HepG2 (cell line): ENCODE measurements around the gene LRRC8D. TPM values are rescaled to one million over a fixed set of nuclear protein-coding genes. Genes with fewer than 3 reads are reported as not detected.

Experiments
- FUBP1 ChIP-seq: sonication (generic); formaldehyde crosslinking; IDR thresholded peaks from 2 replicates; pipeline ENCODE4 v1.5.1; 2020; ENCODE audit warnings: missing genetic modification reagents, mild to moderate bottlenecking, borderline replicate concordance
- KLF15 ChIP-seq: sonication (generic); formaldehyde crosslinking; IDR thresholded peaks from 2 replicates; pipeline ENCODE4 v1.8.1; 2023; ENCODE audit warnings: borderline replicate concordance, mild to moderate bottlenecking, inconsistent platforms, missing genetic modification reagents, mixed read lengths
- MAX ChIP-seq: IDR thresholded peaks from 2 replicates; pipeline ENCODE4 v1.6.1; 2012; ENCODE audit warnings: inconsistent platforms
- MLX ChIP-seq: IDR thresholded peaks from 2 replicates; pipeline ENCODE4 v1.6.1; 2016
- NCOA2 ChIP-seq: sonication (generic); formaldehyde crosslinking; IDR thresholded peaks from 2 replicates; pipeline ENCODE4 v1.8.0; 2022; ENCODE audit warnings: inconsistent platforms
- NONO ChIP-seq, 2 experiments: fragments of 450-650 bp in 1 of 2; sonication (generic) in 1 of 2; formaldehyde crosslinking in 1 of 2; IDR thresholded peaks in 1 of 2; conservative IDR thresholded peaks in 1 of 2; 2 replicates each; pipeline versions ENCODE4 v1.6.1 to v1.8.0; 2017 to 2022; ENCODE audit warnings: mild to moderate bottlenecking in 1 of 2, missing genetic modification reagents in 1 of 2, moderate library complexity in 1 of 2
- REPIN1 ChIP-seq: sonication (generic); formaldehyde crosslinking; IDR thresholded peaks from 2 replicates; pipeline ENCODE4 v1.8.0; 2022; ENCODE audit warnings: missing genetic modification reagents, low read depth, mild to moderate bottlenecking, borderline replicate concordance
- SKIL ChIP-seq: sonication (generic); formaldehyde crosslinking; IDR thresholded peaks from 2 replicates; pipeline ENCODE4 v1.8.0; 2022; ENCODE audit warnings: missing genetic modification reagents, mild to moderate bottlenecking, moderate library complexity, borderline replicate concordance
- SNAPC2 ChIP-seq: sonication (generic); formaldehyde crosslinking; IDR thresholded peaks from 2 replicates; pipeline ENCODE4 v1.8.1; 2022; ENCODE audit warnings: mild to moderate bottlenecking, missing genetic modification reagents
- STAG1 ChIP-seq: sonication (generic); formaldehyde crosslinking; IDR thresholded peaks from 2 replicates; pipeline ENCODE4 v1.4.0; 2020; ENCODE audit warnings: missing genetic modification reagents
- TFAP4 ChIP-seq: sonication (generic); IDR thresholded peaks from 2 replicates; pipeline ENCODE4 v1.6.1; 2016; ENCODE audit warnings: low read depth, borderline replicate concordance
- ZBTB14 ChIP-seq: sonication (generic); formaldehyde crosslinking; IDR thresholded peaks from 2 replicates; pipeline ENCODE4 v1.4.0; 2020; ENCODE audit warnings: missing genetic modification reagents
- ZGPAT ChIP-seq: IDR thresholded peaks from 2 replicates; pipeline ENCODE4 v1.6.1; 2016; ENCODE audit warnings: mild to moderate bottlenecking
- ZNF496 ChIP-seq: sonication (generic); formaldehyde crosslinking; IDR thresholded peaks from 2 replicates; pipeline ENCODE4 v1.8.1; 2023; ENCODE audit warnings: mild to moderate bottlenecking, moderate library complexity, missing genetic modification reagents; ENCODE audit not compliant: insufficient replicate concordance
- ZNF549 ChIP-seq: sonication (generic); formaldehyde crosslinking; IDR thresholded peaks from 2 replicates; pipeline ENCODE4 v1.5.0; 2020; ENCODE audit warnings: missing genetic modification reagents
- ZNF614 ChIP-seq: IDR thresholded peaks from 2 replicates; pipeline ENCODE4 v1.6.1; 2018; ENCODE audit warnings: missing biosample characterization, missing genetic modification reagents, inconsistent platforms, borderline replicate concordance
- ZNF878 ChIP-seq: sonication (generic); formaldehyde crosslinking; IDR thresholded peaks from 2 replicates; pipeline ENCODE4 v1.8.1; 2023; ENCODE audit warnings: mild to moderate bottlenecking, missing genetic modification reagents, moderate library complexity
- polyA plus RNA-seq, 8 experiments: library from polyadenylated mRNA; depleted of rRNA in 3 of 8; stranded (reverse) in 7 of 8; unstranded in 1 of 8; fragments of >200 nt; fragmentation: Illumina TruSeq in 4 of 8; extraction: Trizol in 4 of 8; gene quantifications; 2 replicates each; pipeline versions ENCODE4 v1.2.1 to v1.2.3, GENCODE V29; 2011 to 2016; ENCODE audit warnings: low read depth in 4 of 8, missing spikeins in 1 of 8, mixed read lengths in 1 of 8; ENCODE audit not compliant: insufficient read depth in 1 of 8
- total RNA-seq, 5 experiments: library from RNA; depleted of rRNA; stranded (reverse); fragments of >200 nt; fragmentation: Illumina TruSeq; extraction: Trizol; gene quantifications; 2 replicates each; pipeline ENCODE4 v1.2.3, GENCODE V29; 2016; ENCODE audit warnings: low read depth in 1 of 5

LRRC8D gene
- total and polyA plus RNA-seq, 2 of the 13 experiments (the other 11 are each of a cell fraction or from before 2014, with no cell fraction given) = 29.9 to 45.5 TPM

- TF ChIP-seq ZNF614 (CRISPR knock-in tag) (no peak), ZNF496 (no peak), MLX (CRISPR knock-in tag) (no peak), ZNF878 (CRISPR knock-in tag) (0 out of 2 replicates have a peak, but pooled peaks have one; percentile 75), REPIN1 (CRISPR knock-in tag) (no peak), NONO (IDR thresholded peaks at IDR 0.05) (no peak), NONO (CRISPR knock-in tag; conservative IDR thresholded peaks at IDR 0.05) (no peak), ZBTB14 (CRISPR knock-in tag) (no peak), NCOA2 (CRISPR knock-in tag) (peak; percentile 62; the same call in 1 of the 2 replicates), TFAP4 (no peak), SKIL (CRISPR knock-in tag) (no peak), KLF15 (CRISPR knock-in tag) (no peak), FUBP1 (CRISPR knock-in tag) (no peak), ZGPAT (CRISPR knock-in tag) (no peak), SNAPC2 (CRISPR knock-in tag) (0 out of 2 replicates have a peak, but pooled peaks have one; percentile 18), STAG1 (CRISPR knock-in tag) (no peak), ZNF549 (CRISPR knock-in tag) (no peak), MAX (peak; percentile 79)
Observed at GRCh38 chr1:89836252-89837035, 15.6 kb downstream of the LRRC8D start (continued).
